Gastroesophageal sphincter (tissue), 3 donors: ENCODE results near the gene CDC42BPA.

Source experiments
- EP300 ChIP-seq: sonication (generic); formaldehyde crosslinking; IDR thresholded peaks from one replicate; pipeline ENCODE4 v1.6.1; 2017; ENCODE audit warnings: antibody characterized with exemption, mild to moderate bottlenecking
- POLR2A ChIP-seq, 2 donors: fragments of 450-650 bp; IDR thresholded peaks; one replicate each; pipeline ENCODE4 v1.6.1; 2017; ENCODE audit warnings: antibody characterized with exemption in 2 of 2, mild to moderate bottlenecking in 2 of 2, moderate library complexity in 1 of 2
- POLR2AphosphoS5 ChIP-seq: sonication (generic); formaldehyde crosslinking; IDR thresholded peaks from one replicate; pipeline ENCODE4 v1.6.1; 2017; ENCODE audit warnings: antibody characterized with exemption
- TF ChIP-seq, protein P1 (sequence below), 4 experiments: fragments of 200-600 bp in 2 of 4; fragments of 450-650 bp in 2 of 4; sonication (generic) in 1 of 4; IDR thresholded peaks; one replicate each; pipeline ENCODE4 v1.5.1; 2017 to 2019; ENCODE audit warnings: antibody characterized with exemption in 4 of 4, mild to moderate bottlenecking in 2 of 4, moderate library complexity in 2 of 4

GRCh38 chr1:227032396-227032795 lies 285.9 kb downstream of the CDC42BPA start:
- TF ChIP-seq, protein P1, sequence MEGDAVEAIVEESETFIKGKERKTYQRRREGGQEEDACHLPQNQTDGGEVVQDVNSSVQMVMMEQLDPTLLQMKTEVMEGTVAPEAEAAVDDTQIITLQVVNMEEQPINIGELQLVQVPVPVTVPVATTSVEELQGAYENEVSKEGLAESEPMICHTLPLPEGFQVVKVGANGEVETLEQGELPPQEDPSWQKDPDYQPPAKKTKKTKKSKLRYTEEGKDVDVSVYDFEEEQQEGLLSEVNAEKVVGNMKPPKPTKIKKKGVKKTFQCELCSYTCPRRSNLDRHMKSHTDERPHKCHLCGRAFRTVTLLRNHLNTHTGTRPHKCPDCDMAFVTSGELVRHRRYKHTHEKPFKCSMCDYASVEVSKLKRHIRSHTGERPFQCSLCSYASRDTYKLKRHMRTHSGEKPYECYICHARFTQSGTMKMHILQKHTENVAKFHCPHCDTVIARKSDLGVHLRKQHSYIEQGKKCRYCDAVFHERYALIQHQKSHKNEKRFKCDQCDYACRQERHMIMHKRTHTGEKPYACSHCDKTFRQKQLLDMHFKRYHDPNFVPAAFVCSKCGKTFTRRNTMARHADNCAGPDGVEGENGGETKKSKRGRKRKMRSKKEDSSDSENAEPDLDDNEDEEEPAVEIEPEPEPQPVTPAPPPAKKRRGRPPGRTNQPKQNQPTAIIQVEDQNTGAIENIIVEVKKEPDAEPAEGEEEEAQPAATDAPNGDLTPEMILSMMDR (IDR thresholded peaks at IDR 0.05): no peak
- TF ChIP-seq POLR2AphosphoS5 (no peak), POLR2A (IDR thresholded peaks at IDR 0.05) (no peak), EP300 (no peak)
